AG04449 (cell line): ENCODE results near the gene TTC24.

ENCODE experiments used
- CTCF ChIA-PET: fragments of 350-600 bp; formaldehyde crosslinking; extraction: SDS; loops from one replicate; lab custom pipeline; 2021; ENCODE audit warnings: antibody characterized with exemption; lab: Yijun Ruan, JAX
- POLR2A ChIA-PET: fragments of 400-600, 350-600 bp; formaldehyde crosslinking; extraction: SDS; loops from one replicate; lab custom pipeline; 2020; ENCODE audit warnings: antibody characterized with exemption, inconsistent platforms; lab: Yijun Ruan, JAX
- DNase-seq: peaks from one replicate; pipeline ENCODE4 v3.0.0-alpha.2; 2010; ENCODE audit warnings: low read depth, low spot score
- H3K4me3 ChIP-seq: 2 replicates; pipeline ENCODE4 v1.5.1; 2011; ENCODE audit warnings: low read depth, mild to moderate bottlenecking, control low read depth, low read length
- CTCF ChIP-seq: IDR thresholded peaks from one replicate; pipeline ENCODE4 v1.5.1; 2011; ENCODE audit warnings: mild to moderate bottlenecking, moderate library complexity, low read length, control low read depth, inconsistent platforms; ENCODE audit not compliant: insufficient read depth; ENCODE audit errors: missing control alignments

The TTC24 gene

GRCh38 chr1:156559086-156559796 lies 20.3 kb upstream of the TTC24 start:
- H3K4me3 ChIP-seq = no peak overlapping the region
- no peak for DNase-seq
- no peak for TF ChIP-seq CTCF
- ChIA-PET CTCF (no interaction called here), POLR2A (no interaction called here)

- no peak overlapping the region for H3K4me3 ChIP-seq
- TF ChIP-seq CTCF = no peak
- no peak for DNase-seq
- POLR2A ChIA-PET = no interaction called here
- CTCF ChIA-PET = no interaction called here
Observed at GRCh38 chr1:156559797-156560385, 19.6 kb upstream of the TTC24 start.

- no peak for DNase-seq
- ChIA-PET CTCF (no interaction called here), POLR2A (no interaction called here)
- H3K4me3 ChIP-seq = no peak overlapping the region
- TF ChIP-seq CTCF = no peak
Observed at GRCh38 chr1:156560585-156561163, 18.8 kb upstream of the TTC24 start.

GRCh38 chr1:156565519-156565918 lies 14.0 kb upstream of the TTC24 start:
- ChIA-PET CTCF (interaction anchor here (1.0 to 1.3 kb wide), 2 partner anchors 111 to 120 kb away, joined by 3 read pairs; no protein-coding TSS in a partner anchor), POLR2A (no interaction called here)
- H3K4me3 ChIP-seq = no peak overlapping the region
- no peak for DNase-seq
- no peak for TF ChIP-seq CTCF

- CTCF ChIA-PET = interaction anchor here (1.2 to 1.3 kb wide), 2 partner anchors 11 to 121 kb away, joined by 3 read pairs; no protein-coding TSS in a partner anchor
- H3K4me3 ChIP-seq = no peak overlapping the region
- POLR2A ChIA-PET = no interaction called here
- DNase-seq = no peak
- TF ChIP-seq CTCF = no peak
Observed at GRCh38 chr1:156566436-156566835, 13.1 kb upstream of the TTC24 start.
